Measurements from ENCODE around the gene PTPRE.

Gene PTPRE

DNA sequence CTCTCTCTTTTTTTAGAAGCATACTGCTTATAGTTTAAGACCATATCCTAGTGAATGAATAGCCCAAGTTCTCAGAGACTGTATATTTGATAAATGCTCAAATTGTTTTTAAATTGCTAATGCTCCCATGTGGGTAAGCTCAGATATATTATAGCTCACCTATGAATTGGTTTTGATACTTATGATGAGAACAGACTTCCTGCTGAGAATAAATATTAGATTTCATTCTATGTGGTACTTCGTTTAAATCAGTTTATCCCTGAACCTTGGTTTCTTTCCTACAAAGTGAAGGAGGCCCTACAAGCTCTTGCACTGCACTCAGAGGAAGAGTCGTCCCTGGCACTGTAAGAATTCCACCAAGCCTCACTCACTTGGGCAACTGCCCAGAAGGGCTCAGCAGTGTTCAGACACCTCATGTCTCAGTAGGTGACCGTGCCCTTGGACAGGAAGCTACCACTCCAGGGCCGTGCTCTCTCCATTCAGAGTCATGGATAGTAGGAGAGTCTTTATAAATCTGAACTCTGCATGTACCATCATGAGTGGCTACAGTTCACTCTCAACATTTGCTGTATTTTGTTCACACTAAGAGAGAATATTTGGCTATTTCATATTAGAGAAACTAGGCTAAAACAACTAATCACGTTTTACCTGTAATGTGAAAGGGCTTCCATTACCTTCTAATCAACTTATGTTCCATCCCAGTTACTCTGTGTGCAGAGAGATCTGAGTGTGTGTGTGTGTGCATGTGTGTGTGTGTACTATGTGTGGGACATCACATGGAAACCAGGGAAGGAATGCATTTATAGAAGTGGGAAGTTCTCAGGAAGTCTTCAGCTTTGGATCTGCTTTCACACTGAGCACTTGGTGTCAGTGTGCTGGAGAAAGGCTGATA is 93.8 kb downstream of the PTPRE start:
- no peaks in the 10 kb centered on the region for H3F3A ChIP-seq (ENCODE audit: low read depth)
- H3K9ac ChIP-seq (ENCODE audit: low read depth, low read length, poor library complexity, severe bottlenecking) = no peak overlapping the region
- H3K27me3 ChIP-seq (ENCODE audit: insufficient read depth, low read length, poor library complexity, severe bottlenecking) = no peaks in the 10 kb centered on the region
- no peaks in the 10 kb centered on the region for H4K20me1 ChIP-seq (ENCODE audit: insufficient read depth, low read length, poor library complexity, severe bottlenecking)
- no peaks in the 10 kb centered on the region for H3K9me2 ChIP-seq (replicated peaks; ENCODE audit: low read depth, low read length)
- no peaks in the 10 kb centered on the region for H3K36me3 ChIP-seq (ENCODE audit: insufficient read depth, low read length)
- no peaks in the 10 kb centered on the region for H3K79me2 ChIP-seq (ENCODE audit: insufficient read depth, low read length)
- no peak for TF ChIP-seq EZH2phosphoT487 (IDR thresholded peaks at IDR 0.05; ENCODE audit: borderline replicate concordance)
- TF ChIP-seq, protein P1, sequence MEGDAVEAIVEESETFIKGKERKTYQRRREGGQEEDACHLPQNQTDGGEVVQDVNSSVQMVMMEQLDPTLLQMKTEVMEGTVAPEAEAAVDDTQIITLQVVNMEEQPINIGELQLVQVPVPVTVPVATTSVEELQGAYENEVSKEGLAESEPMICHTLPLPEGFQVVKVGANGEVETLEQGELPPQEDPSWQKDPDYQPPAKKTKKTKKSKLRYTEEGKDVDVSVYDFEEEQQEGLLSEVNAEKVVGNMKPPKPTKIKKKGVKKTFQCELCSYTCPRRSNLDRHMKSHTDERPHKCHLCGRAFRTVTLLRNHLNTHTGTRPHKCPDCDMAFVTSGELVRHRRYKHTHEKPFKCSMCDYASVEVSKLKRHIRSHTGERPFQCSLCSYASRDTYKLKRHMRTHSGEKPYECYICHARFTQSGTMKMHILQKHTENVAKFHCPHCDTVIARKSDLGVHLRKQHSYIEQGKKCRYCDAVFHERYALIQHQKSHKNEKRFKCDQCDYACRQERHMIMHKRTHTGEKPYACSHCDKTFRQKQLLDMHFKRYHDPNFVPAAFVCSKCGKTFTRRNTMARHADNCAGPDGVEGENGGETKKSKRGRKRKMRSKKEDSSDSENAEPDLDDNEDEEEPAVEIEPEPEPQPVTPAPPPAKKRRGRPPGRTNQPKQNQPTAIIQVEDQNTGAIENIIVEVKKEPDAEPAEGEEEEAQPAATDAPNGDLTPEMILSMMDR (conservative IDR thresholded peaks at IDR 0.05; ENCODE audit: low read length) = no peak
- no peaks in the 10 kb centered on the region for H3K9me3 ChIP-seq (ENCODE audit: insufficient read depth, low read depth, low read length)
- no peaks in the 10 kb centered on the region for H3K4me1 ChIP-seq (ENCODE audit: insufficient read depth, low read length, poor library complexity, severe bottlenecking)
- H3K4me2 ChIP-seq (ENCODE audit: low read depth, low read length, poor library complexity, severe bottlenecking) = no peak overlapping the region
- H2AFZ ChIP-seq (ENCODE audit: low read length) = no peak overlapping the region
- H3K4me3 ChIP-seq (ENCODE audit: low read length, poor library complexity, severe bottlenecking) = no peak overlapping the region

DNA sequence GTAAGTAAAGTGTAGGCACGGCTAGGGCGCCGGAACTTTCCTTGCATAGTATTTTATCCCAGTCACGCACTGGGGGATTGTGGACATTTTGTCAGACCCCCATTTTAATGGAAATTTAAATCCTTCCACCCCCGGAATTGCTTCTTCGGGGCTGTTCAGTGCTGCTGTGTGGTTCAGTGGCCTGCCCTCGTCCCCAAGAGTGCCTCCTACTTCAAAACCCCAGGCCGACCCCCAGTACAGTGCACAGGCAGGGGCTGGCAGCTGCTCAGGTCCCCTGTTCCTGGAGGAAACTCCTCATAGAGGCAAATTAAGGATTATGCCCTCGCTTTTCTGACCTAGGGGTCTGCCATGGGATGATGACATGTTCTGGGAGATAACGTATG is 94.5 kb downstream of the PTPRE start:
- H3K4me3 ChIP-seq (ENCODE audit: low read length, poor library complexity, severe bottlenecking) = no peak overlapping the region
- H2AFZ ChIP-seq (ENCODE audit: low read length) = no peak overlapping the region
- no peaks in the 10 kb centered on the region for H4K20me1 ChIP-seq (ENCODE audit: insufficient read depth, low read length, poor library complexity, severe bottlenecking)
- no peaks in the 10 kb centered on the region for H3F3A ChIP-seq (ENCODE audit: low read depth)
- TF ChIP-seq, protein P1 (conservative IDR thresholded peaks at IDR 0.05; ENCODE audit: low read length) = no peak
- no peak for TF ChIP-seq EZH2phosphoT487 (IDR thresholded peaks at IDR 0.05; ENCODE audit: borderline replicate concordance)
- H3K4me1 ChIP-seq (ENCODE audit: insufficient read depth, low read length, poor library complexity, severe bottlenecking) = no peaks in the 10 kb centered on the region
- H3K79me2 ChIP-seq (ENCODE audit: insufficient read depth, low read length) = no peaks in the 10 kb centered on the region
- H3K4me2 ChIP-seq (ENCODE audit: low read depth, low read length, poor library complexity, severe bottlenecking) = no peak overlapping the region
- H3K9me2 ChIP-seq (replicated peaks; ENCODE audit: low read depth, low read length) = no peaks in the 10 kb centered on the region
- no peak overlapping the region for H3K9ac ChIP-seq (ENCODE audit: low read depth, low read length, poor library complexity, severe bottlenecking)
- H3K9me3 ChIP-seq (ENCODE audit: insufficient read depth, low read depth, low read length) = no peaks in the 10 kb centered on the region
- no peaks in the 10 kb centered on the region for H3K27me3 ChIP-seq (ENCODE audit: insufficient read depth, low read length, poor library complexity, severe bottlenecking)
- no peaks in the 10 kb centered on the region for H3K36me3 ChIP-seq (ENCODE audit: insufficient read depth, low read length)

DNA sequence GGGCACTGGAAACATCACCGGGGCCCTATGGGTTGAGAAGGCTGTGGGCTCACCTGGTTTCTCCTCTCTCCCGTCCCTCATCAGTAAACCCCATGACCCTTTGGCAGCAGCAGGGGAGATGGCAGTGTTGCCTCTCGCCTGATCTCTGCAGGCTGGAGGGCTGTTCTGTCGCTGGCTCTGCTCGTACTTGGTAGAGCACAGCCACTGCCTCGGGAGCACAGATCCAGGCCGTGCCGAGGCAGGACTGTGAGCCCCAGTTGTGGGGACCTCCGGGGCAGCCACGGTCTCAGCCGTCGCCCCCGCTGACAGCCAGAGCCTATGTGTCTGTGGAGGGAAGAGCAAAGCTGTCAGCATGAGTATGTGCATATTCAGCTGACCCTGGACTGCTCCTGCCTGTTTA is 94.9 kb downstream of the PTPRE start:
- no peaks in the 10 kb centered on the region for H3K79me2 ChIP-seq (ENCODE audit: insufficient read depth, low read length)
- no peaks in the 10 kb centered on the region for H4K20me1 ChIP-seq (ENCODE audit: insufficient read depth, low read length, poor library complexity, severe bottlenecking)
- no peaks in the 10 kb centered on the region for H3F3A ChIP-seq (ENCODE audit: low read depth)
- H3K4me1 ChIP-seq (ENCODE audit: insufficient read depth, low read length, poor library complexity, severe bottlenecking) = no peaks in the 10 kb centered on the region
- H3K4me2 ChIP-seq (ENCODE audit: low read depth, low read length, poor library complexity, severe bottlenecking) = no peak overlapping the region
- no peaks in the 10 kb centered on the region for H3K36me3 ChIP-seq (ENCODE audit: insufficient read depth, low read length)
- H3K27me3 ChIP-seq (ENCODE audit: insufficient read depth, low read length, poor library complexity, severe bottlenecking) = no peaks in the 10 kb centered on the region
- no peak overlapping the region for H2AFZ ChIP-seq (ENCODE audit: low read length)
- H3K9ac ChIP-seq (ENCODE audit: low read depth, low read length, poor library complexity, severe bottlenecking) = no peak overlapping the region
- H3K9me3 ChIP-seq (ENCODE audit: insufficient read depth, low read depth, low read length) = no peaks in the 10 kb centered on the region
- H3K9me2 ChIP-seq (replicated peaks; ENCODE audit: low read depth, low read length) = no peaks in the 10 kb centered on the region
- H3K4me3 ChIP-seq (ENCODE audit: low read length, poor library complexity, severe bottlenecking) = no peak overlapping the region
- TF ChIP-seq EZH2phosphoT487 (IDR thresholded peaks at IDR 0.05; ENCODE audit: borderline replicate concordance) = no peak
- TF ChIP-seq, protein P1 (conservative IDR thresholded peaks at IDR 0.05; ENCODE audit: low read length) = no peak

Measured in Loucy (cell line).